NOMO-1 treated with dmso at 0.1 percent for 144 hours (cell line): ENCODE results near the gene MAP2K1.
"Not testable (repeated sequence)": the region's sequence is repeated elsewhere in the genome, so short reads cannot be mapped to it uniquely, and the experiment has no call there.

Source experiments
- DNase-seq: peaks from one replicate; lab custom pipeline; 2025; ENCODE audit not compliant: unreplicated experiment; lab: John Stamatoyannopoulos, UW

The MAP2K1 gene

DNA sequence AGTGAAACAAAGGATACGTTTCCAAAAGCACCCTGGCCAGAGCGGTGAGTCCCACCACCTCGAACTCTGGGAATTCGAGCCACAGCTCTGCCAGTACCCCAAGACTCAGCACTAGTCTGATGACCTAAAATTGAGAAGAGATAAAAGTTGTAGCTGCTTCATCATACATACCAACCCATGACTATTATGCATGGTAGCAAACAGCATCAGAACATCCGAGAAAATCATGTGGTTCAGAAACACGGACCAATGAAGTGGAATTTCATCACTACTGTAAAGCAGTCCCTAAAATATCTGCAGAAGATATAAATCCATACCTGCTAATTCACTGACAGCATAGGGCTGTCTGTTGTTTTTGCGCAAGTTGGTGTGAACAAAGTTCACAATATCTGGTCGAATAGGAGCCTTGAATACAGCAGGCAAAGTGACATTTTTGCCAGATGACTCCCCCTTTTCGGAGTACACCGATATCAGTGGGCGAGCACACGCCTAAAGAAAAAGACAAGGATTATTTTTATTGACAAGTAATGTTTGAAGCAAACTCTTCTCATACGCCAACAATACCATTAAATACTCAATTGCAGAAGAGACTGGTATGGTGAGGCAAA is 116.4 kb downstream of the MAP2K1 start:
- DNase-seq: not testable (repeated sequence)

- no peak for DNase-seq
Observed at GRCh38 chr15:66503780-66504562, 117.3 kb downstream of the MAP2K1 start.

DNA sequence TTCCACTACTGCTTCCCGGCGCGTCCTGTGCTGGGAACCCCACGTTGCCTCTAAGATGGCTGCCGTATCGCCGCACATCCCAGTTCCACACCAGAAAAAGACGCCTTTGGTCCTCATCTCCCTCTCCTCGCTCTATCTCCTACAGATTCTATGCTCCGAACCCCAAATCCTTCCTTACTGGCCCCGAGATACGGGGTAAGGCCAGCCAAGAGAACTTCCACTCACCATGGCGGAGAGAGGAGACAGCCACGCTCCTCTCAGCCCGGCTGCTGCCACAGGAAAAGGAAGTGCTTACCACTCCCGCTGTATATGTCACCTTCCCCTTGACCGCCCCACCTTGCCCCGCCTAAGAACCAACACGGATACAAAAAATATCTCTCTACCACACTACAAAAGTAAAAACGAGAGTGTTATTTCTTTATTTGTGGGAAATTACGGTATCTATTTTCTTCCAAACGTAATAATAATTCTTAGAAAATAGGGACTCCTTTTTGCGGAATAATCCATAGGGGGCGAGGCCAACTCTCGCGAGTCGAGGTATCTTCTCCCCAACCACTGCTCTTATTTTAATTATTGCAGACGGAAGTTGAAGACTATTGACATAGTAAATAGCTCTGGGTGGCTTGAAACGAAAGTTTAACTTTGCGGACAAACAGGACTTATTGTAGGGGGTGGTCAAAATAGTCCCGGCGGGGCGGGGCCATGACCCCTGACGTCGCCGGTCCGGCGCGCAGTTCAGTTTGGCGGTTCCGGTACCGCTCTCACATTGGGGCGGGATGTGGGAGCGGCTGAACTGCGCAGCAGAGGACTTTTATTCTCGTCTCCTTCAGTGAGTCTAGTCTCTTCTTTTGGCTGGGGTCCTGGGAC is 118.1 kb downstream of the MAP2K1 start, which contains the start of the genes RPL4 and ZWILCH:
Gene RPL4, minus strand, starts transcription at position 293 of the 867 bp plus-strand sequence. Its CDS starts 65 bp downstream, at position 228.
Gene ZWILCH, plus strand, starts transcription at position 764 of the 867 bp plus-strand sequence. Its CDS starts 13 bp downstream, at position 777.
- DNase-seq: peak; percentile 76

DNA sequence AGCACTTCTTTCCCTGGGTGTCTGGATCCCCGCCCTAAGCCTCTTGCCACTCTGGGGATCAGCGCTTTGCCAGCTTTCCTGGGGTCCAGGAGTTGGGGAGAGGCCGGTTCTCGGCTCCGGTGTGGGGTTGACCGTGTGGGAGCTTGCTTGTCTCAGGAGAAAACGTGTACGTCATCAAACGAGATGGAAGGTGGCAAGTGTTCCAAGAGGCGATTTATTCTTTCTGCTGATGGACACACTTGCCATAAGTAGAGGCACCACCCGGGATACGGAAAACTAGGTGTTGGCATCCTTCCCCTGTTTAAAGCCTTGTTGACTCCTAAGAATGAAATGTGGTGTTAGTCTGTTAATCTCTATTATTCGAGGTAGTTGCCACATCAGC is 118.7 kb downstream of the MAP2K1 start:
- no peak for DNase-seq

DNA sequence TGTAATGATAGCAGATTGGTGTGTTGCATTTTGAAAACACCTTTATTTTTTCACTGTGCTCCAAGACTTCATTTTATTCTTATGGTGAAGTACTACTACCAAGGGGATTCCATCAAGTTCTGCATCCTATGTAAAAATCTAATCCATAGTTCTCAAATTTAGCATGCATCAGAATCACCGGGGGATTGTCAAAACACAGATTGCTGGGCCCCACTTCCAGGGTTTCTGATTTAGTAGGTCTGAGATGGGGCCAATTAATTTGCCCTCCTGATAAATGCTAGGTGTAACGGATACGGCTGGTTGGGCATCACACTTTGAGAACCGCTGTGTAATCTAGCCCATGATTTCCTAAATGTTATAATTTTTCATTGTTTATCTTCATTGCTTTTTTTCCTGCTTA is 119.1 kb downstream of the MAP2K1 start:
- no peak for DNase-seq

- DNase-seq: no peak
Observed at GRCh38 chr15:66508293-66508883, 121.7 kb downstream of the MAP2K1 start.

DNA sequence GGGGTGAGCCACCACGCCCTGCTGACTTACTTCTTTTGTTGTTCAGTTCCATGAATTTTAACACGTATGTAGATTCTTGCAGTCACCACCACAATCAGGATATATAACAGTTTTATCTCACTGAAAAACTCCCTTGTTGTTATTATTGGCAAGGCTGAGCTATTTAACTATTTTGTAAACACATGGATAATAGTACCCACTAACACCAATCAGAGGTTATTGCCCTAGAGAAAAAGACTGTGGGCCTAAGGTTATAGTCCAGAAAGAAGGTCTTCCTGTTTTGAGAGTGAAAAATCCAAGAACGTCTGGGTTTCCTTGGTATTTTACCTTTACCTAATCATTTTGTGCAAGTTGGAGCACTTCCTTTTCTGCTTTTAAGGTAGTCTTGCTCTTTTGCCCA is 127.9 kb downstream of the MAP2K1 start:
- DNase-seq: no peak

- DNase-seq: no peak
Observed at GRCh38 chr15:66515901-66516322, 129.2 kb downstream of the MAP2K1 start.

DNA sequence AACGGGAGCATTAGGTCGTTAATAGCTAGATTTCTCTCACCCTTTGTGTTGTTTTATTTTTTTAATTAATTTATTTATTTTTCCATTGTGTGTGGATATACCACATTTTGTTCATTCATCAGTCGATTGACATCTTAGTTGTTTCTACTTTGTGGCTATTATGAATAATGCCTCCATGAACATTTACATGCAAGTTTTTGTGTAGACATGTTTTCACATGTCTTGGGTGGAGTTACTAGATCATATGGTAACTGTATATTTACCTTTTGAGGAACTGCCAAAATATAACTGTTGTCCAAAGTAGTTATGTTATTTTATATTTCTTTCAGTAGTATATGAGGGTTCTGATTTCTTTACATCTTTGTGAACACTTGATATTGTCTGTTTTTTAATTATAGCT is 137.2 kb downstream of the MAP2K1 start:
- DNase-seq: no peak

GRCh38 chr15:66524838-66525237 is 138.1 kb downstream of the MAP2K1 start:
- no peak for DNase-seq

DNA sequence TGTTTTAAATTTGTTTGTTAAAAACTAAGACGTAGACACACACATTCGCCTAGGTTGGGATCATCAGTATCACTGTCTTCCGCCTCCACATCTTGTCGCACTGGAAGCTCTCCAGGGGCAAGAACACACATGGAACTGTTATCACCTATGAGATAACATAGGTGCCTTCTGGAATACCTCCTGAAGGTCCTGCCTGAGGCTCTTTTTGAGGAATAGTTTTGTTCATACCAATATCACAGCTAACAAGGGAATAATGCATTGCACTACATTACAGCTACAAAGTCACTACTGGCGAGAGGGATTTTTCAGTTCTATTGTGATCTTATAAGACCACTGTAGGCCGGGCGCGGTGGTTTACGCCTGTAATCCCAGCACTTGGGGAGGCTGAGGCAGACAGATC is 148.3 kb downstream of the MAP2K1 start:
- no peak for DNase-seq
